Middle frontal gyrus (tissue), 1 donor: ENCODE data around the gene SLC35A3.
"Not testable (repeated sequence)": the region's sequence is repeated elsewhere in the genome, so short reads cannot be mapped to it uniquely, and the experiment has no call there.

Experiments used
- DNase-seq: peaks from one replicate; pipeline ENCODE4 v3.0.0-alpha.2; 2015; ENCODE audit warnings: low spot score; ENCODE audit errors: extremely low spot score

SLC35A3 gene

DNA sequence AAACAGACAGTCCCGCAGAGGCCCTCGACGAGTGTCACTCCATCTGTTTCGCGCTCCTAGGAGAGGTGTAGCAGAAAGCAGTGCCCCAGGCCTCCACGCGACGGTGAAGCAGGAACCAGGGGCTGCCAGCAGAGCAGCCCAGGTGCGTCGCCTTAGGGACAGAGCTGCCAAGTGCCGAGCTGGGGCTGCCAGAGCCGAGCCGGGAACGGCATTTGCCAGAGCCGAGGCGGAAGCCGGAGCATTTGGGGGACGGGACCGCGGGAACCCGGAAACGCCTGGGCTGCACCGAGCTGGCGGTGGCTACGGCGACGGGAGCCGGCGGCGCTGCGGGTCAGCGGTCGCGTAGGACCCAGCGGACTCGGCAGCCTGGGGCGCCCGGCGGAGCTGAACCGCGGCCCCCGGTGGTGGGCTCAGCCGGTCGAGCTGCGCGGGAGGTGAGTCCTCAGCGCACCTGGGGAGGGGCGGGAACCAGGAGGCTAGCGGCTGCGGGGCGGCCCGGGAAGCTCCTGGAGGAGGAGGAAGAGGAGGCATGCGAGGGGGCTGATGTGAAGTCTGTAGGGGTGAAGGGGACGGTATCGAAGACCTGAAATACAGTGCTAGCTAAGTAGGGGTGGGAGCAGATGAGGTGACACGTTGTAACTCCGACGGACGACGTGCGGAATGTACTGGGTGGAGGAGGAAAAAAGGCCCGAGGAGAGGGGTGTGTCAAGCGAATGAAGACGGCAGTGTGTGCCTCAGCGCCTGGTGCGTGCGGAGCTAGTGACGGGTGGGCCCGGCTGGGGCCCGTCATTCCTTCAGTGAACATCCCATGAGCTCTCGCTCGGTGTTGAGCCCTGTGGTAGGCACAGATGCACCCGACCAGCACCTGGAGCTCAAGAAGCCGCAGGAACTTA is at the start of gene SLC35A3:
SLC35A3 (plus strand) TSS at position 268 of the 893 bp plus-strand sequence. CDS start 23,559 bp downstream, outside the sequence.
- peak; percentile 44 for DNase-seq

GRCh38 chr1:99934801-99935200 is 35.0 kb upstream of the SLC35A3 start:
- DNase-seq = no peak

GRCh38 chr1:99935534-99935933 is 34.3 kb upstream of the SLC35A3 start:
- no peak for DNase-seq

- DNase-seq = no peak
Observed at GRCh38 chr1:99936071-99936470, 33.7 kb upstream of the SLC35A3 start.

DNA sequence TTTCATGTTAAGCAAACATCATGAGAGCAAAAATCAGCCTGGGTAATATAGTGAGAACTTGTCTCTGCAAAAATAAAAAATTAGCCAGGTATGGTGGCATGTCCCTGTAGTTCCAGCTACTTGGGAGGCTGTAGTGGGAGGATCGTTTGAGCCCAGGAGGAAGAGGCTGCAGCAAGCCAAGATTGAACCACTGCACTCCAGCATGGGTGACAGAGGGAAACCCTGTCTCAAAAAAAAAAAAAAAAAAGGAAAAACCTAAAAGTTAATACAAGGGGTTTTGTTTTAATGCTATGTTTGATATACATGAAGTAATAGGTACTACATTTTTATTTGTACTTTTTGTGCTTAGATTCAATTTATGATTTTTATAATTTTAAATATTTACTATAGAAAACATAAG is 27.1 kb upstream of the SLC35A3 start:
- no peak for DNase-seq

- DNase-seq = no peak
Observed at GRCh38 chr1:99943223-99943794, 26.5 kb upstream of the SLC35A3 start.

- no peak for DNase-seq
Observed at GRCh38 chr1:99944192-99944591, 25.6 kb upstream of the SLC35A3 start.

GRCh38 chr1:99945174-99945573 is 24.6 kb upstream of the SLC35A3 start:
- DNase-seq = no peak

DNA sequence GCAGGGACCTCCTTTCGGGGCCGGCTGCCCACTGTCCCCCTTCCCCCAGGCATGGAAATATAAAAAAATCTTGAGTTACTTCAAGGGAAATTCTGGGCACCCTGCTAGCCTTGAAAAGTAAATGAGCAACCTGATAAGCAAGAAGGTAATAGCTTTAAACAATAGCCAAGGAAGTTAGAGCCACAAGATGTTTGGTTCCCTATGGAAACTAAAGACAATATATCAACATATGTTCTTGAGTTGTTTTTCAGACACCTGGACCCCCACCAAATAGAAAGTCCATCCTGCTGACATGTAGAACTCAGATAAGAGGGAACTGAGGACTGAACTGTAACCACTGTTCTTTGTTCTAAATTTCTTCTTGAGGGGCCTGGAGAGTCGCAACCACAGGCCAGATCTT is 19.3 kb upstream of the SLC35A3 start:
- DNase-seq = no peak

GRCh38 chr1:99952522-99952921 is 17.3 kb upstream of the SLC35A3 start:
- DNase-seq = no peak

DNA sequence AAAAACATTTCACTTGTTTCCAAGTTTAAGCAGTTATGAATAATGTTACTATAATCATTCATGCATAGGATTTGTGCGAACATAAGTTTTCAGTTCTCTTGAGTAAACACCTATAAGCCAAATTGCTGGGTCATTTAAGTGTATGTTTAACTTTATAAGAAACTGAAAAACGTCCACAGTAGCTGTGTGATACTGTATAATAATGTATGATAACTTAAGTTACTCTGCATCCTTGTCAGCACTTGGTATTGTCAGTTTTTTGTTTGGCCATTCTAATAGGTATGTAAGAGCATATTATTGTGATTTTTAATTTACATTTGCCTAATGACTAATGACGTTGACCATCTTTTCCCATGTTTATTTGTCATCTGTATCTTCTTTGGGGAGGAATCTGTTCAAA is 14.4 kb upstream of the SLC35A3 start:
- DNase-seq = no peak

DNA sequence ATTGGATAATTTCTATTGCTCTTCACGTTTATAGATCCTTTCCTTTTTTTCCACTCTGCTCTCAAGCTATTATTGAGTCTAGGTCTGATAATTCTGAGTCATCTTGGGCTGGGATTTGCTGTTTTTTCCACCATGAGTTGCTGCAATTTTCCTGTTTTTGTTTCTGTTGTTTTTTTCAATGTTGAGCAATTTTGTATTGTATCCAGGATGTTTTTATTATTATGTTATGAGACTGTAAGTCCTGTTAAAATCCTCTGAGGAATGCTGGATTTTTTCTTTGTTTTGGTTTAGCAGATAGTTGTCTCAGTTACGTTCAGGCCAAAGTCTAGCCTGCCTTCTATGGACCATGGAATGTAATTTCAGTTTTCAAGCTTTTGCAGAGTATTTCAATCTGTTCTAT is 13.0 kb upstream of the SLC35A3 start:
- DNase-seq = no peak

DNA sequence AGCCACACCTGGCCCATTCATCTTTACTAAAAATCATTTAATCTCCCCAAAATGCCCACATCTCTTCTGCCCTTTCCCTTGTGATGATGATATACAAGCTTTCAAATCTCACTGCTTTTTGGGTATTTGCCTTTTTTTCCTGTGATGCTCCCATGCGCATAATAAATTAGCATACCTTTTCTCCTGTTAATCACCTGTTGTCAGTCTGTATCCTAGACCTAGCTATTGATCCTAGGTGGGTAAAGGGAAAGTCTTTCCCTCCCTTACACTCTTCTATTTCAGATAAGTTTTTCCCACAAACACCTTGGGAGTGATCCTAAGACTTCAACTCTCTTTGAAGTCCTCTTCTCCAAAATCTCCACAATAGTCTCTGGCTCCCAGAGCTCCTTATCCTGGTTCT is 12.0 kb upstream of the SLC35A3 start:
- DNase-seq = no peak

- DNase-seq = not testable (repeated sequence)
Observed at GRCh38 chr1:99959189-99959705, 10.5 kb upstream of the SLC35A3 start.

DNA sequence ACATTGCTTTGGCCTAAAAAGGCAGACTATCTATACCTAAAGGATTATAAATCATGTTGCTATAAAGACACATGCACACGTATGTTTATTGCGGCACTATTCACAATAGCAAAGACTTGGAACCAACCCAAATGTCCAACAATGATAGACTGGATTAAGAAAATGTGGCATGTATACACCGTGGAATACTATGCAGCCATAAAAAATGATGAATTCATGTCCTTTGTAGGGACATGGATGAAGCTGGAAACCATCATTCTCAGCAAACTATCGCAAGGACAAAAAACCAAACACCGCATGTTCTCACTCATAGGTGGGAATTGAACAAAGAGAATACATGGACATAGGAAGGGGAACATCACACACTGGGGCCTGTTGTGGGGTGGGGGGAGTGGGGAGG is 9.5 kb upstream of the SLC35A3 start:
- not testable (repeated sequence) for DNase-seq

DNA sequence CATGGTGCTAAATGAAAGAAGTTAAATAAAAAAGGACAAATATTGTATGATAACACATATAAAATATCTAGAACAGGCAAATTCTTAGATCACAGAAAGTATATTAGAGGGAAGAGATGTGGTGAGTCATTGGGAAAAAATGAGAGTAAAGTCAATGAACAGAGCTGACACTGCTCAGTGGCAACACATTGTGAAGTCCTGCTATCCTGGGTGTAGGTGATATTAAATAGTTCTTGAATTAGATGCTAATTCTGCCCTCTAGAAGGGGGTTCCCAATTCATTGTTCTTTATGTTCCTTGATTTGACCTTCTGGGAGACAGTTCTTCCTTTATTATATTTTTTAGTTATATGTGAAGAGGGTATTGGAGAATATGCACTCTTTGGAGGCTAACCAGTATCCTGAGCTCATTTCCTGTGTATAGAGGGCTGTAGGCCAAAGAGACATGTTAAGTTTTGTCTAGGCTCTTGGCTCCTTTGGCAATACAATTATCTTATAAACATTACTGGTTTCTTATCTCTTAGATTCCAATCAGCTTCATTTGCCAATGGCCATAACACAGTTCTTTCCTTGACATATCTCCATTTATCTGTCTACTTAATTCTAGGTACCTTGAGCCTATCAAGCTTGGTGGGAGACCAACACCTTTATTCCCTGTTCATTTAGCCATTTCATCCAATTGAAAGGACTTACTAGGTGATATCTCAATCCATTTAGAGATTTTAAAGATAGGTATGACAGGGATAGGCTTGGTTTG is 6.6 kb upstream of the SLC35A3 start:
- no peak for DNase-seq

DNA sequence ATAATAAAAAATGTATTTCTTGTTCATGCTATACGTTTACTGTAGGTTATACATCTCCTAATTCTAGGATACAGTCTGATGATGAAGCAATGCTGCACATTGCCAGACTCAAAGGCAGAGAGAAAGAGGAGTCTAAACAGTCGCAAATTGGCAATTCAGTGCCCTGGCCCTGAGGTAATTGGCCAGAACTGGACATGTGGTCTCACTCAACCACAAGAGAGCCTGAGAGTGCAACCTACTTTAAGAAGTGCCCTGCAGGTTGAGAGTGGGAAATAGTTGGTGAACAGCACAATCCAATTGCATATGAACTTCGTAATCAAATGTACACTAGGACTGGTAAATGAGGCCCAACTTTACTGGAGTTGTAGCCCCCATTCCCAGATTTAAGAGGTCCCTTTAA is 5.0 kb upstream of the SLC35A3 start:
- DNase-seq = no peak

GRCh38 chr1:99965646-99966375 is 4.0 kb upstream of the SLC35A3 start:
- no peak for DNase-seq

GRCh38 chr1:99968214-99968613 is 1.6 kb upstream of the SLC35A3 start:
- no peak for DNase-seq

- DNase-seq = no peak
Observed at GRCh38 chr1:99969260-99969728, 502 bp upstream of the SLC35A3 start.

GRCh38 chr1:99970713-99971255 is 988 bp downstream of the SLC35A3 start:
- no peak for DNase-seq
